SJSA1 (cell line): Measurements from ENCODE around the gene FLYWCH1. TPM values are rescaled to one million over a fixed set of nuclear protein-coding genes. Genes with fewer than 3 reads are reported as not detected.

ENCODE experiments used
- DNase-seq, 2 experiments: peaks; one replicate each; pipeline ENCODE4 v3.0.0-alpha.2; 2015 to 2020; ENCODE audit warnings: low spot score in 2 of 2, low read depth in 1 of 2
- H3K27ac ChIP-seq: fragments of 250-450 bp; sonication (Bioruptor Pico); 2 replicates; pipeline ENCODE4 v1.5.1; 2020; ENCODE audit warnings: mild to moderate bottlenecking, moderate library complexity
- H3K27me3 ChIP-seq: fragments of 250-450 bp; sonication (Bioruptor Pico); replicated peaks from 2 replicates; pipeline ENCODE4 v1.5.1; 2020; ENCODE audit warnings: mild to moderate bottlenecking, moderate library complexity
- H3K36me3 ChIP-seq: fragments of 250-450 bp; sonication (Bioruptor Pico); 2 replicates; pipeline ENCODE4 v1.5.1; 2020; ENCODE audit warnings: mild to moderate bottlenecking
- H3K4me1 ChIP-seq: fragments of 250-450 bp; sonication (Bioruptor Pico); replicated peaks from 2 replicates; pipeline ENCODE4 v1.6.1; 2021; ENCODE audit warnings: mild to moderate bottlenecking
- H3K4me3 ChIP-seq: fragments of 250-450 bp; sonication (Bioruptor Pico); 2 replicates; pipeline ENCODE4 v1.5.1; 2020; ENCODE audit warnings: mild to moderate bottlenecking
- H3K9me3 ChIP-seq: fragments of 250-450 bp; sonication (Bioruptor Pico); replicated peaks from 2 replicates; pipeline ENCODE4 v1.5.1; 2020; ENCODE audit warnings: mild to moderate bottlenecking
- total RNA-seq: library from RNA; depleted of rRNA; stranded (reverse); fragments of >200 nt; shearing (Covaris generic); gene quantifications from 2 replicates; pipeline ENCODE4 v1.2.3, GENCODE V29; 2014; rRNA removed

The FLYWCH1 gene
- total RNA-seq, 1 experiment from 2014 or later = 14.7 TPM

DNA sequence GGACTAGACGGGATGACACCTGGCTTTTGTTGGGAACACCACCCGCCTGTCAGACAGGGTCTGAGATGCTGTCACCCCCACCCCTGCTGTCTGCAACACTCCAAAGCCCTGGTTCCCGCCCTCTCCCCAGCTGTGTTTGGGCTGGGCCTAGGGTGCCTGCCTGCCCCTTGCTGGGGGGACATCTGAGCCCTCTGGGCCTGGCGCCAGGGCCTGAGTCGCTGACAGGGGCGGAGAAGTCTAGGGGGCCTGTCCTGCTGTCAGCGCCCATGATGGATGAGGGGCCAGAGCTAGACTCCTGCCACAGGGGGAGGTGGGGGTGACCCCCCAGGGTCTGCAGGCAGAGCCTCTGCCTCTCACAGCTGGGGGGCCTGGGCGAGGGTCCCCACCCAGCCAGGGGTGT lies 76.1 kb downstream of the FLYWCH1 start:
- Histone ChIP-seq H3K4me1 (peaks cover 7% of the 10 kb centered on the region), H3K4me3 (no peak overlapping the region), H3K36me3 (no peaks in the 10 kb centered on the region), H3K27ac (no peak overlapping the region), H3K9me3 (no peaks in the 10 kb centered on the region), H3K27me3 (peaks cover 8% of the 10 kb centered on the region; the same call in 1 of the 2 replicates)
- DNase-seq = no peak

DNA sequence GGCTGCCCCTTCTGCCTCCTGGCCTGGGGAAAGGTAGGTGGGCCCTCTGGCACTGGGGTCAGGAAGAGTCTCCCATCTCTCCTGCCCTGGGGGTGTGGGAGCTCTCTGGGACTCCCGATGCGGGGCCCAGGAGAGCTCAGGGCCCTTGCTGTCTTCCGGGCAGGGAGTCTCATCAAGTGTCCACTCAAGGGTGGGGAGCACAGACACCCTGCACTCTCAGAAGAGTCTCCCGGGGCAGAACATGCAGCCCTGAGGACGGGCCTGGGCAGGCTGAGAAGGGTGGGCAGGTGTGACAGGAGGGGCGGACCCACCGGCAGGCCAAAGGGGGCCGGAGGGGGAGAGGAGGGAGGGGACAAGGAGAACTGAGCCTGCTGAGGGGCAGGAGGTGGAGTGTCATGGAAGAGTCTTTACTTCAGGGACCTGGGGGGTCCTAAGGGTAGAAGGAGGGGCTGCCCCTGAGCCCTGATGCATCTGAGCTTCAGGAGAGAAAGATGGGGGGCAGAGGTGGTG lies 76.9 kb downstream of the FLYWCH1 start:
- peaks cover 8% of the 10 kb centered on the region; the same call in 1 of the 2 replicates for H3K27me3 ChIP-seq
- H3K4me3 ChIP-seq = no peak overlapping the region
- no peak for DNase-seq
- no peaks in the 10 kb centered on the region for H3K9me3 ChIP-seq
- H3K27ac ChIP-seq = no peak overlapping the region
- H3K4me1 ChIP-seq = peaks cover 5% of the 10 kb centered on the region
- H3K36me3 ChIP-seq = no peaks in the 10 kb centered on the region

GRCh38 chr16:2990891-2991290 lies 79.2 kb downstream of the FLYWCH1 start:
- Histone ChIP-seq H3K27me3 (peaks cover 9% of the 10 kb centered on the region; the same call in 1 of the 2 replicates), H3K4me1 (no peaks in the 10 kb centered on the region), H3K36me3 (no peaks in the 10 kb centered on the region), H3K27ac (no peak overlapping the region), H3K9me3 (no peaks in the 10 kb centered on the region), H3K4me3 (no peak overlapping the region)
- no peak for DNase-seq

DNA sequence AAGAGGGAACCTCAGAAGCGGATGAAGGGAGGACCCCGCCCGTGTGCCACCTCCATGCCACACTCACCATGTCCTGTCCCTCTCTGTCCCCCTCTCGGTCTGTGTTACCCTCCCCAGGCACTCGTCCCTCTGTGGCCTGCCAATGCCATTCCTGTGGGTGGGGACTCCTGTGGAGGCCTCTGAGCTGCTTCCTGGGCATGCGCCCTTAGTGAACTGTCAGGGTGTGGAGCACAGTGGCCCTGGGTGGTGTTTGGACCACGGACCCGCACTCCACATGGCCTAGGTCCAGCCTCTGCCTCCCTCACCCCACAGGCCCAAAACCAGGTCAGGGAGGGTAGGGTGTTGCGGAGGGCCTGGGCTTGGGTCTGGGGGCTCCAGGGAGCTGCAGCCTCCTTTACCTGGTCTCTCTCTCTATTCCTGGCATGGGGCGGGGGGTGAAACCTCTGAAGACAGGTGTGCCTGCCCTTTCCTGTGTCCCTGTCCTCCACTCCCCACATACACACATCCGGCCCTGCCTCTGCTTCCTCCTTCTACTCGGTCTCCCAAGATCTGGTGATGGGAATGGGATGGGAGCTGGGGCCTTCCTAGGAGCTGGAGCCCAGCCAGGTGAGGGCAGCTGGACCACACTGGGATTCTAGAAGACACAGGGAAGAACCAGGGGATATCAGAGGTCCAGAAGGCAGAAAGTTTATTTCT lies 80.0 kb downstream of the FLYWCH1 start:
- Histone ChIP-seq H3K36me3 (no peaks in the 10 kb centered on the region), H3K27ac (no peak overlapping the region), H3K27me3 (peaks cover 16% of the 10 kb centered on the region), H3K4me1 (no peaks in the 10 kb centered on the region), H3K4me3 (no peak overlapping the region), H3K9me3 (no peaks in the 10 kb centered on the region)
- no peak for DNase-seq

DNA sequence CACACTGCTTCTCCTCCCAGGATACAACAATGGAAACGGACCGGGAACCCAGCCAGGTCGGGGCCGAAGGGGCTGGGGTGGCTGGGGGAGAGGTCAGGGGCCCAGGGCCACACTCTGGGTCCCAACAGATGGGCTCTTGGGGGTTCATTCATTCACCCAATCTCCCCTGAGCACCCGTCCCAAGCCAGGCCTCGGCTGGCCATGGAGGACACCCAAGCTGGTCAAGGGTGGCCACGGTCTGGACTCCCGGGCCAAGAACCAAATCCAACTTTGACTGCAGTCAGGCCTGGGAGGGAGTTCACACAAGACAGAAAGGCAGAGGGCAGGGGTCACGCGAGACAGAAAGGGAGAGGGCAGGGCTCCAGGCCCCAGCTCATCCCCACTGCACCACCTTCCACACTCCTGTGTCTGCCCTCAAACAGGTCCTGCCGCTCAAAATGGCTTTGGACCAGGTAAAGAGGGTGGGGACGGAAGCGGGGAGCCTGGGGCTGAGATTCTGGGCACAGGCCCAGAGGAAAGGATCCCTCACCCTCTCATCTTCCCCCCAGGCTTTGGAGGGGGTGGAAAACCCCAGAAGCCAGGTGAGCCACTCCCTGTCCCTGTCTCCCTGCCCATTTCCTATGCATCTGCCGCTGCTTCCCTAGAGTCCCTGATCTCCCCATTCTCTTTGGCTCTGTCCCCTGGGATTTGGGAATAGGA lies 80.8 kb downstream of the FLYWCH1 start:
- no peak for DNase-seq

GRCh38 chr16:2996298-2996697 lies 84.6 kb downstream of the FLYWCH1 start:
- DNase-seq = no peak
- Histone ChIP-seq H3K27me3 (peaks cover 54% of the 10 kb centered on the region), H3K27ac (no peak overlapping the region), H3K4me3 (no peak overlapping the region), H3K4me1 (no peaks in the 10 kb centered on the region), H3K36me3 (no peaks in the 10 kb centered on the region), H3K9me3 (no peaks in the 10 kb centered on the region)

More for the DNA sequence above, 80.8 kb downstream of the FLYWCH1 start:
- Histone ChIP-seq H3K4me1 (no peaks in the 10 kb centered on the region), H3K36me3 (no peaks in the 10 kb centered on the region), H3K27me3 (peaks cover 25% of the 10 kb centered on the region), H3K9me3 (no peaks in the 10 kb centered on the region), H3K4me3 (no peak overlapping the region), H3K27ac (no peak overlapping the region)

GRCh38 chr16:2999929-3000328 lies 88.2 kb downstream of the FLYWCH1 start:
- no peaks in the 10 kb centered on the region for H3K36me3 ChIP-seq
- no peak overlapping the region for H3K4me3 ChIP-seq
- no peaks in the 10 kb centered on the region for H3K4me1 ChIP-seq
- no peaks in the 10 kb centered on the region for H3K9me3 ChIP-seq
- no peak for DNase-seq
- no peak overlapping the region for H3K27ac ChIP-seq
- H3K27me3 ChIP-seq = peaks cover 68% of the 10 kb centered on the region

DNA sequence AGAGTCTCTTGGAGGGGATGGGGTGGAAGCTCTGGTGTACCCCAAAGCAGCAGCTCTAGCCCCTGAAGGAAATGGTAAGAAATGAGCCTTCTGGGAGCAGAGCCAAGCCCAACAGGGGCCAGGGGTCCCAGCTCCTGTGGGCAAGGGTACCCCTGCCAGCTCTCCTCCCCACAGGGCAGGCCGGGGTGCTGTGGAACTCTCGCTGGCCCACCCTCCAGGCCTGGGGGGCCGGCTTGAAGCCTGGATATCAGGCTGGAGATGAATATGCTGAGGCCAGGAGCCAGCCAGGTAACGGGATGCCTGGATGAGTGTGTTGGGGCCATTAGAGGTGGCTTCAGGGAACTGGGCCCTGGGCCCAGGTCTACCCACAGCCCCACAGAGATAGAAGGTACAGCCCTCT lies 88.8 kb downstream of the FLYWCH1 start:
- DNase-seq = no peak
- Histone ChIP-seq H3K4me1 (no peaks in the 10 kb centered on the region), H3K27me3 (peaks cover 74% of the 10 kb centered on the region), H3K4me3 (no peak overlapping the region), H3K9me3 (no peaks in the 10 kb centered on the region), H3K36me3 (no peaks in the 10 kb centered on the region), H3K27ac (no peak overlapping the region)

Other genes starting within 250 kb of the FLYWCH1 start
- 57.7 and 95.0 TPM in 2 replicates for gene KCTD5, start 229.4 kb upstream of the FLYWCH1 start, total RNA-seq
- gene PRSS27, start 191.7 kb upstream of the FLYWCH1 start, total RNA-seq = 0.37 TPM in 1 of 2 replicates, not detected in the other
- gene SRRM2, start 159.3 kb upstream of the FLYWCH1 start, total RNA-seq = 45.0 and 49.1 TPM in 2 replicates
- 311 and 727 TPM in 2 replicates for gene ELOB, start 134.7 kb upstream of the FLYWCH1 start, total RNA-seq
- gene PRSS33, start 124.4 kb upstream of the FLYWCH1 start, total RNA-seq = not detected in 2 replicates
- gene PRSS41, start 113.5 kb upstream of the FLYWCH1 start, total RNA-seq = not detected in 2 replicates
- not detected in 2 replicates for gene PRSS21, start 94.7 kb upstream of the FLYWCH1 start, total RNA-seq
- gene ZG16B, start 81.6 kb upstream of the FLYWCH1 start, total RNA-seq = 0.11 and 0.53 TPM in 2 replicates
- not detected in 2 replicates for gene PRSS22, start 53.8 kb upstream of the FLYWCH1 start, total RNA-seq
- gene FLYWCH2, start 28.7 kb upstream of the FLYWCH1 start, total RNA-seq = 72.0 and 82.4 TPM in 2 replicates
- not detected in 2 replicates for gene KREMEN2, start 52.3 kb downstream of the FLYWCH1 start, total RNA-seq
- gene PAQR4, start 57.4 kb downstream of the FLYWCH1 start, total RNA-seq = 29.9 and 44.0 TPM in 2 replicates
- gene PKMYT1, start 68.5 kb downstream of the FLYWCH1 start, total RNA-seq = 66.4 and 80.8 TPM in 2 replicates
- not detected in 2 replicates for gene CLDN9, start 101.0 kb downstream of the FLYWCH1 start, total RNA-seq
- gene CLDN6, start 106.3 kb downstream of the FLYWCH1 start, total RNA-seq = not detected in 2 replicates
- gene TNFRSF12A, start 108.4 kb downstream of the FLYWCH1 start, total RNA-seq = 545 and 625 TPM in 2 replicates
- 16.2 and 30.6 TPM in 2 replicates for gene HCFC1R1, start 112.0 kb downstream of the FLYWCH1 start, total RNA-seq
- gene THOC6, start 112.1 kb downstream of the FLYWCH1 start, total RNA-seq = 27.4 and 28.2 TPM in 2 replicates
- not detected in 2 replicates for gene BICDL2, start 125.0 kb downstream of the FLYWCH1 start, total RNA-seq
- 0.55 TPM in 1 of 2 replicates, not detected in the other for gene MMP25, start 134.6 kb downstream of the FLYWCH1 start, total RNA-seq
- 99.8 and 160 TPM in 2 replicates for gene IL32, start 153.7 kb downstream of the FLYWCH1 start, total RNA-seq
- gene ZSCAN10, start 187.4 kb downstream of the FLYWCH1 start, total RNA-seq = not detected in 2 replicates
- 13.8 and 15.3 TPM in 2 replicates for gene ZNF205, start 200.7 kb downstream of the FLYWCH1 start, total RNA-seq
- gene ZNF213, start 223.1 kb downstream of the FLYWCH1 start, total RNA-seq = 2.6 and 3.8 TPM in 2 replicates